ENCODE measurements around the gene PDLIM1. TPM values are rescaled to one million over a fixed set of nuclear protein-coding genes. Genes with fewer than 3 reads are reported as not detected.

PDLIM1 gene
- total and polyA plus RNA-seq, 12 donors, result 0.89 to 63.3 (median 31.2) TPM

DNA sequence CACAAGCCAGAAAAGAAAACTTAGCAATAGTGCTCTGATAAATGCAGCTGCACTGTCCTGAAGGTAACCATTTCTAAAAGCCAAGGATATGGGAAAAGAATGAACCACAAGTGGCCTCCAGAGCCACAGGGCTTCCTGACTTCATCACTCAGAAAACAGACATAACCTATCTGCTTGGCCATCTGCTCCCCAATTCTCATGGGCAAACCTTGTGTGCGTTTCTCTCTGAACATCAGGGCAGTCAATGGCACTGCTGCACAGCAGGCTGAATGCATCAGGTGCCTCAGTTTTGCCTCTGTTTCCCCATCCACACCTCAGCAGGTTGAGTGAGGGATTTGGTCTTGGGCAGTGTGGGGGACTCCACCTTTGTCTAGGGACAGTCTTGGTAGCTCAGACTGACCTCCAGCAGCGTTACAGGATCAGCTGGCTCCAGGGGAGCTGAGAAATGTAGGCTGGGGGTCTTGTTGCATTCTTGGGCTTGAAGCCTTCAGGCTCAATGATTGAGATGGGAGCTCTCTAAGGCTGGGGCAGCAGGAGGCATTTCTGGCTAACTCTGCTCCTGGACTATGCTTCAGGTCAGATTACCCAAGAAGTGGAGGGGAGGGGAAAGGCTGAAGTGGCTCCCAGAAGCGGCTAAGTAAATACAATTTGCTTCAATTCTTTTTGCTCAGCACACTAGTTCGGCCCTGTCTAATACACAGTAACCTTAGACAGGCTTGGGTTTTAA, 23.6 kb upstream of the PDLIM1 start:
- intact Hi-C loops (cut with DNase I), result loop anchor here in 1 of 2 donors (5.0 kb wide), 1 partner anchor 33 kb away; no protein-coding TSS in a partner anchor
- peaks cover 0 to 15% of the 10 kb centered on the region in 2 donors for H3K4me1 ChIP-seq (replicated peaks in 1 of 2)
- no peak for DNase-seq

GRCh38 chr10:95312986-95313495, 22.2 kb upstream of the PDLIM1 start:
- no peak for TF ChIP-seq POLR2A (IDR thresholded peaks at IDR 0.05)
- TF ChIP-seq, protein P1, sequence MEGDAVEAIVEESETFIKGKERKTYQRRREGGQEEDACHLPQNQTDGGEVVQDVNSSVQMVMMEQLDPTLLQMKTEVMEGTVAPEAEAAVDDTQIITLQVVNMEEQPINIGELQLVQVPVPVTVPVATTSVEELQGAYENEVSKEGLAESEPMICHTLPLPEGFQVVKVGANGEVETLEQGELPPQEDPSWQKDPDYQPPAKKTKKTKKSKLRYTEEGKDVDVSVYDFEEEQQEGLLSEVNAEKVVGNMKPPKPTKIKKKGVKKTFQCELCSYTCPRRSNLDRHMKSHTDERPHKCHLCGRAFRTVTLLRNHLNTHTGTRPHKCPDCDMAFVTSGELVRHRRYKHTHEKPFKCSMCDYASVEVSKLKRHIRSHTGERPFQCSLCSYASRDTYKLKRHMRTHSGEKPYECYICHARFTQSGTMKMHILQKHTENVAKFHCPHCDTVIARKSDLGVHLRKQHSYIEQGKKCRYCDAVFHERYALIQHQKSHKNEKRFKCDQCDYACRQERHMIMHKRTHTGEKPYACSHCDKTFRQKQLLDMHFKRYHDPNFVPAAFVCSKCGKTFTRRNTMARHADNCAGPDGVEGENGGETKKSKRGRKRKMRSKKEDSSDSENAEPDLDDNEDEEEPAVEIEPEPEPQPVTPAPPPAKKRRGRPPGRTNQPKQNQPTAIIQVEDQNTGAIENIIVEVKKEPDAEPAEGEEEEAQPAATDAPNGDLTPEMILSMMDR (IDR thresholded peaks at IDR 0.05), result no peak
- DNase-seq, result no peak
- Histone ChIP-seq H3K27ac (no peak overlapping the region), H3K4me1 (replicated peaks in 1 of 2) (peaks cover 0 to 20% of the 10 kb centered on the region in 2 donors), H3K9me3 (replicated peaks in 1 of 3) (no peaks in the 10 kb centered on the region), H3K36me3 (replicated peaks in 1 of 2) (no peaks in the 10 kb centered on the region), H3K27me3 (no peaks in the 10 kb centered on the region), H3K4me3 (no peak overlapping the region)
- intact Hi-C loops (cut with DNase I), result loop anchor here in 1 of 2 donors (5.0 kb wide), 1 partner anchor 34 kb away; no protein-coding TSS in a partner anchor
- WGBS, 4 donors, result 89 to 100% (median 95%) methylated on average over 1 of the region's 1 CpG

More for the DNA sequence above, 23.6 kb upstream of the PDLIM1 start:
- WGBS, 4 donors, result 81 to 89% (median 86%) methylated on average over 4 of the region's 4 CpGs
- TF ChIP-seq, protein P1 (IDR thresholded peaks at IDR 0.05), result no peak
- no peak for TF ChIP-seq POLR2A (IDR thresholded peaks at IDR 0.05)
- no peak overlapping the region for H3K27ac ChIP-seq
- no peaks in the 10 kb centered on the region for H3K36me3 ChIP-seq (replicated peaks in 1 of 2)
- H3K4me3 ChIP-seq, result no peak overlapping the region
- no peaks in the 10 kb centered on the region for H3K27me3 ChIP-seq
- no peaks in the 10 kb centered on the region for H3K9me3 ChIP-seq (replicated peaks in 1 of 3)

DNA sequence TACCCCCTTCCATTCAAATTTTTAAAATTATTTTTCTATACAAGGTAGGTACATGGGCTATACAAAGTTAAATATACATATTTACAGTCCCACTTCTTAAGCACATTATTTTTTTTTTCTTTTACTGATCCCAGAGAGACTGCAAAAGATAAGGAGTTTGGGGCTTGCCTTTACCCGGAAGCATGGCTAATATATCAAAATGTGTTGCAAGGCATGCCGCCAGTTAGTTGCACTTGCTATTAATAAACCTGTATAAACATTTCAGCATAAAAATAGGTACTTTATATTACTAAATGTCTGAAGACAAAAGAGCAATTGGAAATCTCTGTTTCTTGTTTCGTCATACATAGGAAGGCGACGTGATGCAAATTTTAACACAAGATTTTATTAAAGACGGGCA, 21.5 kb upstream of the PDLIM1 start:
- no peak overlapping the region for H3K27ac ChIP-seq
- intact Hi-C loops (cut with DNase I), result loop anchor here in 1 of 2 donors (5.0 kb wide), 1 partner anchor 35 kb away; no protein-coding TSS in a partner anchor
- no peaks in the 10 kb centered on the region for H3K27me3 ChIP-seq
- TF ChIP-seq, protein P1 (IDR thresholded peaks at IDR 0.05), result no peak
- TF ChIP-seq POLR2A (IDR thresholded peaks at IDR 0.05), result no peak
- H3K9me3 ChIP-seq (replicated peaks in 1 of 3), result no peaks in the 10 kb centered on the region
- H3K36me3 ChIP-seq (replicated peaks in 1 of 2), result no peaks in the 10 kb centered on the region
- H3K4me3 ChIP-seq, result no peak overlapping the region
- DNase-seq, result peak in 6 of 7 donors; percentile 49 to 86 (median 64)
- 33 to 43% (median 38%) methylated on average over 6 of the region's 6 CpGs for WGBS, 4 donors
- peaks cover 0 to 20% of the 10 kb centered on the region in 2 donors for H3K4me1 ChIP-seq (replicated peaks in 1 of 2)

- TF ChIP-seq, protein P1 (IDR thresholded peaks at IDR 0.05), result no peak
- TF ChIP-seq POLR2A (IDR thresholded peaks at IDR 0.05), result no peak
Observed at GRCh38 chr10:95309958-95310357, 19.2 kb upstream of the PDLIM1 start.

More at GRCh38 chr10:95309958-95310357, 19.2 kb upstream of the PDLIM1 start:
- DNase-seq, result no peak
- Histone ChIP-seq H3K27ac (no peak overlapping the region), H3K9me3 (replicated peaks in 1 of 3) (no peaks in the 10 kb centered on the region), H3K36me3 (replicated peaks in 1 of 2) (no peaks in the 10 kb centered on the region), H3K27me3 (no peaks in the 10 kb centered on the region), H3K4me1 (replicated peaks in 1 of 2) (peaks cover 0 to 20% of the 10 kb centered on the region in 2 donors), H3K4me3 (no peak overlapping the region)
- WGBS, 4 donors, result 50 to 80% (median 70%) methylated on average over 1 of the region's 1 CpG
- intact Hi-C loops (cut with DNase I), result loop anchor here in 1 of 2 donors (5.0 kb wide), 1 partner anchor 37 kb away; no protein-coding TSS in a partner anchor

Data from adrenal gland (tissue), 12 donors.